ENCODE data around the gene IFT27.
A peak's percentile ranks its signal among the peaks of the same experiment; 100 is the strongest.

The IFT27 gene, protein sequence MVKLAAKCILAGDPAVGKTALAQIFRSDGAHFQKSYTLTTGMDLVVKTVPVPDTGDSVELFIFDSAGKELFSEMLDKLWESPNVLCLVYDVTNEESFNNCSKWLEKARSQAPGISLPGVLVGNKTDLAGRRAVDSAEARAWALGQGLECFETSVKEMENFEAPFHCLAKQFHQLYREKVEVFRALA

DNA sequence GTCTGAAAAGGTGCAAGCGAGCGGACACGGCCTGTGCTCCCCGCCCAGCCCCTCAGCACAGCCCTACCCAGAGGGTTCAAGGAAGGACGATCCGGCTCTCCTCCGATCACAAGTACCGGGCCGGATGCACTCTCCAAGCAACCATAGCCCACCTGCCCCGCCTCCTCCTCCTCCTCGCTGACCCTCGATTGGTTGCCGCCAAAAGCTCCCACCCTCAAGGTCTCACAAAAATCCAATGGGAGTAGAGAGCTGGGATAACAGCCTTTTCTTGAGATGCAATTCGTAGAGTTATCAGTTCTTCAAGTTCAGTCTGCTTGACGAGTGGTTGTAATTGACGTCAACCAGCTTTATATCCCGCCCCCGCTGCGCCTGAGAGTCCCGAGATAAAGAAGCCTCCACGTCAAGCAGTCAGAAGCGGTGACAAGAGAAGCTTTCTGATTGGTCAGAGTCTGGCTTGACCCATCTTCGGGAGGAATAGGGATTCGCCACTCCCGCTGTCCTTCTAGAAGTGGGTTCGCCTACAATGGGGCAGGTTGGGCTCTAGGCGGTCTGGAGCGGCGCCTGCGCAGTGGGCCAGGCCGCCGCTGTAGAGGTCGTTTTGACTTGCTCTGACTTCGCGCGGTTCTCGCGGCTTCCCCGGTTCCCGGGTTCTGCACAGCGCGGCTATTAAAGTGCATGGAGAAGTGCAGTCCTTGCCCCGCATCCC, at the start of gene IFT27:
IFT27 (minus strand) TSS at position 156 of the 706 bp plus-strand sequence. CDS start 412 bp downstream, outside the sequence.
- peak; percentile 99 for DNase-seq

DNA sequence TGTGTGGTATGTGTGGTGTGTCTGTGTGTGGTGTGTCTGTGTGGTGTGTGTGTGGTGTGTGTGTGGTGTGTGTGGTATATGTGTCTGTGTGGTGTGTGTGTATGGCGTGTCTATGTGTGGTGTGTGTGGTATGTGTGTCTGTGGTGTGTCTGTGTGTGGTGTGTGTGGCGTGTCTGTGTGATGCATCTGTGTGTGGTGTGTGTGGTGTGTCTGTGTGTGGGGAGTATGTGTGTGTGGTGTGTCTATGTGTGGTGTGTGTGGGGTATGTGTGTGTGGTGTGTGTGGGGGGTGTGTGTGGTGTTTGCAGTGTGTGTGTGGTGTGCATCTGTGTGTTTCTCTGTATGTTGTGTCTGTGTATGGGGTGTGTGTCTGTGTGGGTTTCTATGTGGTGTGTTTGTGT, 48.7 kb upstream of the IFT27 start:
- DNase-seq: no peak

DNA sequence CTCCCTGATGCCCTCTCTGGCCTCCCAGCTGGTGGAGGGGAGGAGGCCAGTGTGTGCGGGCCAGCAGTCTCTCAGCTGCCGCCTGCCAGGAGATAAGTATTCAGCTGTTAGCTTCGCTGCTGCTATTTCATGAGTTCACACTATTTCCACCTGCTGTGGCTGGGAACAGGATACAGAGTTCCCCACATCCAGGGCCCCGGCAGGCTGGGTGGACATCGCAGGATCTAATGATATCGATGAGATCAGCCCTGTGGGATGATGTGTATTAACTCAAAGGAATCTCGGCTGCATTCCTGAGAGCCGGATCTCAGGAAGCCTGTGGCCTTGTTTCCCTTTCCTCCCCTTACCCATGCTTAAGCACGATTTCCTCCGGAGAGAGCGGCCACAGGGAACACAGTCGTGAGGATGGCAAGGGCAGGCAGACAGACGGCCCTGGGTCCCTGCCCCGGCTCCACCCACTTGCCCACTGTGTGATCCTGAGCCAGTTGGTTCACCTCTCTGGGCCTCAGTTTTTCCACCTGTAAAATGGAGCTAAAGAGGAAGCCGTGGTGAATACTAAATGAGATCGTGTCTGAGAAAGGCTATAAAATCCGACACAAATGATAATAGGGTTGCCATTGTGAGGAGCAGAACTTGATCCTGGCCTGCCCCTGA, 47.4 kb upstream of the IFT27 start:
- no peak for DNase-seq

DNA sequence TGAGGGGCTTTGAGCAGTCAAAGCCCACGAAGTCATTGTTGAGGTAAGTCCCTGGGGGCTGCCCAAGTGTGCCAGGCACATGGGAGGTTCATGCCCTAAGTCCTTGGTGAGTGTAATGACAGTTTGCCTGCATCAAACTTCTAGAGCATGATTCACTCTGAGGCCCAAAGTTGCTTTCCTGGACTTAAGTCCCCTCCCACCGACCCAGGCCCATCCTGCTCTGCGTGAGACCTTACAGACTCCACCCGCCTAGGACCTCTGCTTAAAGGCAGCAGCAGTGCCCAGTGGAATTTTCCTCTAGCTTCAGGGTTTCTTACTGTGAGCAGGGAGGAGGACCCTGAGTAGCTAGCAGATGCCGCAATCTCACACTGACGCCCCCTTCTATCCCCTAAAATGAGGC, 46.7 kb upstream of the IFT27 start:
- DNase-seq: no peak

DNA sequence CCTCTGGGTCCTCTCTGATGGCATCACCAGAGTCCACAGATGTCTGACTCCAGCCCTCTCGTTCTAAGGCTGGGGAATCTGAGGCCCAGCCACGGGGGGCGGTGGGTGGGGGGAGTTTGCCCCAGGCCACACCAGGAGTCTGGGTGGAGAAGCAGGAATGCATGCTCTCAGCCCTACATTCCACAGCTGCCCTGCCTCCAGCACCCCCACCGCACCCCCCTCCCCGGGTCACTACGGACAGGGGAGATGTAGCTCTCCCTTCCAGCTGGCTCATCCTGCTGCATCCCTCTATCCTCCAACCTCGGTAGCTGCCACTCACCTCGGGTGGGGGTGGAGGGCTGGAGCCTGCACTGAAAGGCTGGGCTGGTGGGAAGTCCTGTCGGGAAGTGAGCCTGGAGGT, 43.2 kb upstream of the IFT27 start:
- no peak for DNase-seq

DNA sequence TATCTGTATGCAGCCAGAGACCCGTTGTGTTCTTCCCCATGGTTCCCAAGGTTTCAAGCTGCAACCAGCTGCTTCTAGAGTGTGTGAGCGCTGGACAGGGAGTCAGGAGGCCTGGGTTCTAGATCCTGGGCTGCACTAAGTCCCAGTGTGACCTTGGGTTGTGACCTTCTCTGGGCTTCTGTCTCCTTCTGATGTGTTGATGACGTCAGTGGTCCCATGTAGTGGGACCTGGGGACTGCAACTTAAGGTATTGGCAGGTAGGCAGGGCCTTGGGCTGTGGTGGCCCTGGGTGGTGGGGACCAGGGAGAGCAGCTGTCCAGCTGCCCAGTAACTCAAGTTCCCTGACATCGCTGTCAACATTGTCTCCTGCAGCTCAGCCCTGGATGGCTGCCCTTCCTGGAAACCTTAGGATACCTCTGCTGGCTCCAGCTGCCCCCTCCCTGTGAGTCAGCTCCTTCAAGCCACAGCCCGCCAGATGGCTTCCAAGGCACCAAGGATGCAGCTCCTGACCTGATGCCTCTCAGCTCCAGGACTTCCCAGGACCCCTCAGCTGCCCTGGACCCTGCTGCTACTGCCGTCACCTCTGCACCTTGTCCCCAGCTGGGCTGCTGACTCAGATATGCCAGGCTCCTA, 42.2 kb upstream of the IFT27 start:
- no peak for DNase-seq

DNA sequence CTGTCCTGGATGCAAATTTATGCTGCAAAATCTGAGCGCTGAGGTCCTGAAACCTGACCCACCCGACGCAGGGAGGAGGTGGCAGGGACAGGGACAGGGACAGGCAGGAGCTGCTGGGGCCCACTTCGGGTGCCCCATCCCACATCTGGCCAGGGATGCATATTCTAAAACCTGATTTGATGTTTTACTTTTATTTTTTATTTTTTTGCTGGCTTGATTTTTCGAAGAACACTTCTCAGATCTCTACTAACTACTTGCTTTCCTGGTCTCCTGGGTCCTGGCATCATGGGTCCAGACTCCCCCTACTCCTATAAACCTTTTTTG, 41.6 kb upstream of the IFT27 start:
- no peak for DNase-seq

DNA sequence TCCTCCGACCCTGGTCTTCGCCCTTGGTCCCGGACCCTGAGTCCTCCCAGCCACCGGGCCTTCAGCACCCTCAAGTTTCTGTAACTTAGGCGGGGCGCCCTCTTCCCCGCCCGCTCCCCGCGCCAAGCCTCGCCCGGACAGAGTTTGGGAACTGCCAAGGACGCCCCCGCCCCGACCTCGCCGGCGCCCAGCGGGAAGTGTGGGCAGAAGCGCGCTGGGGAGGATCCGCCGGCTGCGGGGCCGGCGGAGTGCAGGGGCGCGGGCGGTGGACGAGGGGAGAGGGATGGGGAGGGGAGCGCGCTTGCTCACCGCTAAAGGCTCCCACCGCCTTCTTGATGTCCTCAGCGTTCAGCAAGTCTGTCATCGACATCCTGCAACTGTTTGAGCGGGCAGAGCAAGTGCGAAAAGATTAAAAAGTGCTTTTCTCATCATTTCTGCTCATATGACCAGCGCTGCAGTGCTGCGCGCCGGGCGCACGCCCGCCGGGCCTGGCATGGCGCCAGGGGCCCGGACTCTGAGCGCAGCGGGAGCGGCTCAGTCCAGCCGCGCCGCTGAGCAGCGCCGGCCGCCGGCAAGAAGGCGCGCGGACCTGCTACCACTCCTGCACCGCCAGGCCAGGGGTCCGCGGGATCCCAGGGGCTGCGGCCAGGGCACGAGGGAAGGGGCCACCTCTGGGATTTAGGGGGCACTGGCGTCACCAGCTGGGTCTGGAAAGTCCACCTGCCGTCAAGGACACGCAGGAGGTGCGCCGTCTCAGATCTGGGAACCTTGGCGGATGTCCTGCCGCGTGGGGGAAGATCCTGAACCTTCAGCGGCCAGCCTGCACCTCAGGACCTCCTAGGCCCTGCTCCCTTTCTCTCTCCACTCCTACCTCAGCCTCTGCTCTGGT, 41.0 kb upstream of the IFT27 start, which contains the start of gene PVALB:
PVALB (minus strand) TSS at position 400 of the 889 bp plus-strand sequence; CDS start at position 370, 30 bp downstream.
- no peak for DNase-seq

DNA sequence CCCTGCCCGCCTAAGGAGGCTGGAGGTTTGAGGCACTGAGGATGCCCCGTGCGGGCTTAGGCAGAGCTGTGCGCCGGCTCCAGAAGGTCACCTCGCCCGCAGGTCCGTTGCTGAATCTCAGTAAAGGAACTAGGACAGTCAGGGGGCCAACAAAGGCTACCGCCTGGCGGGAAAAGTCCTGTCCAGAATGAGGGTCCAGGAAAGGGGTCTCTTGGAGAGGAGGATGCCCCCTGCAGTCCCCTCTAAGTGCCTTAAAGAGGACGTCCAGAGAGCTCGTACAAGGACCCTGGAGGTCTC, 40.4 kb upstream of the IFT27 start:
- no peak for DNase-seq

DNA sequence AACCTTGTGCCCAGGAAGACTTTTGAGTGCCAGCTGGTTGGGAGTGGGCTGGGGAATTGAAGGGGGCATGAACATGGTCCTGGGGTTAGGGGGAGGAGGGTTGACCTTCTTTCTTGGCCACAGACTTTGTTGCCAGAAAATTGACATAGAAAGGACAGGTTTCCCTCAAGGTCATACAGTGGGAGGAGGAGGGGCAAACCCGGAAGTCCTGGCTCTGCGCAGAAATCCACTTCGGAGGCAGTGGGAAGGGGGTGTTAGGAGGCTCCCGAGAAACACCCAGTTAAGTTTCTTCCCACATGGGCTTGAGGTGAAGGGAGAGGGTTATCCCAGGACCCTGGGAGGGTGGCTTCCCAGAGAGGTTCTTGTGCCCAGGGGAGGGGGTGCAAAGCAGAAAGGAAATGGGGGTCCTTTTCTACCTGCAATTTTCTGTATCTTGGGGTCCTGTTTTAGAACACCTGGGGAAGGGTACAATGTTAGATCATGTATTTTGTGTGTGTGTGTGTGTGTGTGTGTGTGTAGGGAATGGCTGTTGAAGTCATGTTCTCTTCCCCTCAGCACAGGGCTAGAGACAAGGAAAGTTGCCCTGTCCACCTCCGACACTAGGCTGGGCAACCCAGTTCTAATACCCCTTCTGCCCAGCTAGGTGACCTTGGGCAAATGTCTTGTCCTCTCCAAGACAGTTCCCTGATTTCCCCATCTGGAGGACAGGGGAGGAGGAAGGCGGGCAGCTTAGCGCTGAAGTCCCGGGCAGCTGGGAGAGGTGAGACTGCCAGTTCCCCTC, 39.8 kb upstream of the IFT27 start:
- DNase-seq: no peak

DNA sequence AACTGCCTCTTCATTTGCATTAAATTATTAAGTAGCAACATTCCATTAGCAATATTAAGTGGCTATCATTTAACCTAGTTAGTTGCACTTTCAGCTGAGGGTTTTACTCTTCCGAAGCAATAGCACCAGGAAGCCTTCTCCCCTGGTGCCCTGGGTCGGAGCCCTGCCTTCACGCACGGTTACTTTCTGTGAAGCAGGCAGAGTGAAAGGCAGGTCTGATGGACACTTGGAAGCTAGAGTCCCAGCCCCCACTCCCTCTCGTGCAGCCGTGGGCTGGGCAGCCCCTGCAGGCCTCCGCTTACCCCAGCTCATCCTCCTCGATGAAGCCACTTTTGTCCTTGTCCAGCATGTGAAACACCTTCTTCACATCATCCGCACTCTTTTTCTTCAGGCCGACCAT, 38.9 kb upstream of the IFT27 start:
- DNase-seq: no peak

DNA sequence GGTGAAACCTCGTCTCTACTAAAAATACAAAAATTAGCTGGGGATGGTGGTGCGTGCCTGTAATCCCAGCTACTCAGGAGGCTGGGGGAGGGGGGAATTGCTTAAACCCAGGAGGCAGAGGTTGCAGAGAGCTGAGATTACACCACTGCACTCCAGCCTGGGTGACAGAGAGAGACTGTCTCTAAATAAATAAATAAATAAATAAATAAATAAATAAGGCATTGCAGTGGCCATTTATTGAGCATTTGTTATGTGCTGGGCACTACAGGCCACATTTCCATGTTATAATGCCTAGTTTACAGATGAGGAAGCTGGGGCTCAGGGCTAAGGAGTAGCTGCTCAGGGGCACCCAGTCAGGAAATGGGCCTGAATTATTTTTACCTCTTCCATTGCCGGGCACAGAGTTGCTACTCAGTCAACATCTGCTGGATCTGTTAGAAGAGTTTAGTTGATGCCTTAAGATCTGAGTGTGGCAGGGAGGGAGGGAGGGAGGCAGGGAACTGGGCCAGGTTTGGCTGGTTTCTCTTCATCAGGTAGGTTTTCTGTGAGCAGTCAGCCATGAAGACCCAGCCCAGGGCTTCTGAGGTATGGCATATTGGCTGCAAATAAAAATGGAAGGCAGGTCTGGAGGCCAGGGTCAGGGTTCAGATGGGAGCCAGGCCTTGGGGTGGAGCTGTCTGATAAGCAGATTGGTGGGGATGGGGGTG, 35.3 kb upstream of the IFT27 start:
- no peak for DNase-seq

DNA sequence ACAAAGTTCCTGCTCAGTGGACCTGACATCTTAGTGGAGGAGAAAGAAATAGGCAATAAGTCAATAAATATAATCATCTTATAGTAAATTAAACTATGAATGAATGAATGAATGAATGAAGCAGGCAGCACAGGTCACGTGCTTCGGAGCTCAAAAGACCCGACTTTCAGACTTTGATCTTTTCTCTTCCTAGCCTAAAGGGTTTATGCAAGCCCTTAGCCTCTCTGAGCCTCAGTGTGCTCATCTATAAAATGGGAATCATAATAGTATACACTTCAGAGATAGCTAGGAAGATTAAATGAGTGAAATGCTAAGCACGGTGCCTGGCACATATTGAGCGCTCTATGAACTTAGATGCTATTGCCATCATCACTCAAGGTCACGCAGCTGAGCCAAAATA, 33.4 kb upstream of the IFT27 start:
- DNase-seq: no peak

DNA sequence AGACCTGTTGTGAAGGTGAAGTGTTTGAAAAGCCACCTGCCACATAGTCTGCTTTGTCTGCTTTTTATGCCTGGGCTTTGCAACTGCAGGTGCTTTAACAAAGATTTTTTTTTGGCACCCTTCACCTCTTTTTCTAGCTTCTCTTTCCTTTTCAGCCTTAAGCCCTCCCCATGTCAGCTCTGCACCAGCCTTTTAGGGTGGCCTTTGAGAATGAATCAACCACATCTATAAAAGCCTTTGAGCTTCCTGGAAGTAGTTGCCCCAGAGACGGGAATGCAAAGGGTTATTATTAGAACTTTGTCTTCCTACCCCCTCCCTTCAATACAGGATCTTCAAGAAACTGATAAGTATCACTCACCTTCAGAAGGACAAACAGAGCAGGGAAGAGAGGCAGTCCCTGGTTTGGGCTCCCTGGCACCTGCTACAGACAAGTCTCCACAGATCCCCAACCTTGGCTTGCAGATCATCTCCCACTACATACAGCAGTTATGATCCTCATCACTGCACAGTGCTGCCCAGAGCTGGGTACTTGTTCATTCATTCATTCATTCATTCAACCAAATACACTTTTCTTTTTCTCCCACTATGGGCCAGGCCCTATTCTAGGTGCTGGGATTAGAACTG, 32.9 kb upstream of the IFT27 start:
- no peak for DNase-seq

DNA sequence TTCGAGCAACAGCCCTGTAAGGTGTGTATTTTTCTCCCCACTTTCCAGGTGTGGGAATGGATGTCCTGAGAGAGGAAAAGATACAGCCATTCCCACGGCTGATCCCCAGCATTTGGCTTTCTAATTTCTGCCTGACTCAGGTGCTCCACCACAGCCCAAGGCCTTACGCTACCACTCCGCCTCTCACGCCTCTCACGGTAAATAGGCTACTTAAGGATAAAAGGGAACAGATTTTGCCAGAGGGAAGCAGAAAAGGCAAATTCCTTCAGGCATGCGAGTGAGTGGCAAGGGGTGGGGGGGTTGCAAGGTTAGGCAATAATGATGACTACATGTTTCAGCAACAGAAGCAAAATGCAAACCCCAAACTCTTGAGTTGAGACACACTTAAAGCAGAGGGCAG, 31.7 kb upstream of the IFT27 start:
- no peak for DNase-seq

DNA sequence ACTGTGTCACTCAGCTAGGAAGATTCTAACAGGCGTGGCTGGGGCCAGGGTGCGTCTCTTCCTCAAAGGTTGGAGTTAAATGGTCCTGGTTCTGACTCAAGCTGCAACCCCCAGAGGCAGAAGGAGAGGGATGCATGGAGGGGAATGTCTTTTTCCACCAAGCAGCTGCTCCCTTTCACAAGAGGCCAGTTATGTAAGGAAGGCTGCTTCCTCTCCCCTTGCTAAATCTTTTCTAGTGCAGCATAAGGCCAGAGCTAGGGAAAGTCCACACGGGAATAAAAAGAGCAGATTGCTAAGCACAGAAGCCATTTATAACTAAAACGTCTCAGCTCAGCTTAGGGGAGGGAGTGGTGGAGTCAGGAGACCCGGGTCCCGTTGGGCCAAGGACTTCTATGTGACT, 30.9 kb upstream of the IFT27 start:
- no peak for DNase-seq

DNA sequence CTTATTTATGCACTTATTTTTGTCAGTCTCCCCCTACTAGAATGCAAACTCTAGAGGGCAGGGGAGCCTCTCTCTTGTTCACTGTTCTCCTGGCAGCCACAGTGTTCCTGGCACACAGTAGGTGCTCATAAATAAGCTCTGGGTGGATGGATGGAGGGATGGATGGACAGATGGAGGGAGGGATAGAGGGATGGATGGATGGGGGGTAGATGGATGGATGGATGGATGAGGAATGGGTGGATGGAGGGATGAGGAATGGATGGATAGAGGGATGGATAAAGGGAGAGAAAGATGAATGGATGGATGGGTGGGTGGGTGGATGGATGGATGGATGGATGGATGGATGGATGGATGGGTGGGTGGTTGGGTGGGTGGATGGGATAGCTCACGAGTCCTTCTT, 27.4 kb upstream of the IFT27 start:
- no peak for DNase-seq

DNA sequence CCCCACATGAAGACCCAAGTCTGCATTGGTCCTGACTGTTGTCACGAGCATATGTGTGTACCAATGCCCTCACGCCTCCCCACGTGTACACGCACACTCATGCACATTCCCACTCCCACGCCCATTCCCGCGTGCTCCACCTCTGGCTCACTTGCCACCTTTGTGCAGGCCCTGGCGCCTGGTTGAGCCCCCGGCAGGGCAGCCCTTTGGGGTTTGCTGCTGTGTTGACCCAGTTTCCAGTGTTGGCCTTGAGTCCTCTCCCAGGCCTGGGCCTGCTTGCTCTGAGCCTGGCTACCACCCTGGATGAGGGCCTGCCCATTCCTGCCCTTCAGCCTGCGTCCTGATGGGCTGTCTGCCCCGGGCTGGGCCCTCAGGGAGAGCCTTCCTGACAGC, 22.8 kb upstream of the IFT27 start:
- no peak for DNase-seq

DNA sequence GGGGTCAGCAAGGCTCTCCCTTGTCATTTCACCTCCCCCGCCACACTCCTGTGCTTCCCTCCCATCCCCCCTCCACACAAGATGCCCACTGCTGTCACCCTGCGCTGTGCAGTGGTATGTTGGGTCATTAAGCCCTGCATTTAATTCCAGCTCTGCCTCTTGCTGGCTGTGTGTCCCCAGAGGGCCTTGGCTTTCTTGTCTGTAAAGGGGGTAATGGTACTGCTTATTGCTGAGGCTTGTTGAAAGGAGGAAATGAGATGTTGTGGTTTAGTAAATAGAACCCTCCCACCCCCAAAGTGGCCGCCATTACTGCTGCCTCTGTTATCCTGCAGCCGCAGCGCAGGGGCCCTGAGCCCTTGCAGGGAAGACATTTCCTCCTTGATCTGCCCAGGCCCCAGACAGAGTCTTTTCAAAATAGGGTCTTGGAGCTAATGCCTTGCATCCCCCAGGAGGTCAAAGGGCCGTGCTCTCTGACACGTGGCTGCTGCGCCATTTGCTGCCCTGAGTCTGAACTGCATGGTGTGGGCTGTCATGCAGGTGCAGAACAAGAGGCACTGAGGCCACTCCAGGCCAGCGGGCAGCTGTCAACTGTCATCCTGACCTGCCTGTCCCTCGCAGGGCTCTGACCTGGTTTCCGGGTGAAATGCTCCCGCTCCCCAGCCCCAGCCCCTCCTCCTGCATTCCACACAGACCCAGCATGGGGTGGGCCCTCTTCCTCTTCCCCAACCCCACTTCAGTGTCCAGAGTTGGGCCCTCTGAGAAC, 22.2 kb upstream of the IFT27 start:
- DNase-seq: no peak

DNA sequence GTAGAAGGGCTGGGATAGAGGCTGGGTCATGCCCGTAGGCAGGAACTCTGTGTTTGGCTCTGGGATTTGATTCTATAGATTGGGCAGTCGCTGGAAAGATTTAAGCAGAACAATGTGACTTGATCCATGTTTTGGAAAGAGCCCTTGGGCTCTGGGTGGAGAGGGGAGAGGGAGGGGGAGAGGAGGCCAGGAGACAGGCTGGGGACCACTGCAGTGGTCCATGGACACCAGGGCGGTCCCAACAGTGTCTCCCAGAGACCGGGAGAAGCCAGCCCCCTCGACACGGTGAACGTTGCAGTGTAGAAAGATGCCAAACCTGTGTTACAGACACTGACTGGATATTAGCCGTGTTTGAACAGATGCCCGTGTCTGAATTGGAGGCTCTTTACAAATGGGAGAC, 21.5 kb upstream of the IFT27 start:
- no peak for DNase-seq
